NCI-H2227 treated with DMSO at 0.1 percent for 48 hours (cell line): ENCODE measurements around the gene PDPK1.
"Not testable (repeated sequence)": the region's sequence is repeated elsewhere in the genome, so short reads cannot be mapped to it uniquely, and the experiment has no call there.

Experiments
- DNase-seq: peaks from one replicate; lab custom pipeline; 2025; lab: John Stamatoyannopoulos, UW

PDPK1 gene

GRCh38 chr16:2540912-2541311, 3.1 kb downstream of the PDPK1 start:
- not testable (repeated sequence) for DNase-seq

- DNase-seq, result not testable (repeated sequence)
Observed at GRCh38 chr16:2541409-2541808, 3.6 kb downstream of the PDPK1 start.

- not testable (repeated sequence) for DNase-seq
Observed at GRCh38 chr16:2543771-2544170, 6.0 kb downstream of the PDPK1 start.

GRCh38 chr16:2550283-2550878, 12.6 kb downstream of the PDPK1 start:
- DNase-seq, result not testable (repeated sequence)

GRCh38 chr16:2551420-2551889, 13.6 kb downstream of the PDPK1 start:
- DNase-seq, result not testable (repeated sequence)

DNA sequence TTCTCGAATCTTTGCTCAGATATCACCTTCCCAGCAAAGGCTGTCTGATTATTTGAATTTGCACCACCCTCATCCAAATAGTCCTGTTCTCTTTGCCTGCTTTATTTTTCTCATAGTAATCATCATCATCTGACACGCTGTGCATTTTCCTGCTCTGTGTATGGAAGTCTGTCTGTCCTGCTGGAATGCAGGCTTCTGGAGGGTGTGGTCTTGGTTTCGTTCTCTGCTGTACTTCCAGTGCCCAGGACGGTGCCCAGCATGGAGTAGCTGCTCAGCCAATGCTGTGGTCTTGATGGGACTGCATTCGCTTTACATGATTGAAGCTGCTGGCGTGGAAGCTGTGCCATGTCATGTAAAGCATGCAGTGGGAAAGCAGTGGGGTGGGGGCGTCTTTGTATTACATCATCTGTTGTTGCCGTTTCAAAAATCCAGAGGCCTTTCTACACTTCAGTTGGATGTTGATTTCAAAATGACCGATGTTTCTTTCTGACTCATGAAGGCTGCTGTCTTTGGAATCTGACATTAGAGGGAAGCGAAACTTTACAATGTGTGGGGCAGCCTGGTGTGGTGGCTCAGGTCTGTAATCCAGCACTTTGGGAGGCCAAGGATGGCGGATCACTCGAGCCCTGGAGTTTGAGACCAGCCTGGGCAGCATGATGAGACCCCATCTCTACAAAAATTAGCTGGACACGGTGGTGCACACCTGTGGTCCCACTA, 17.0 kb downstream of the PDPK1 start:
- DNase-seq, result not testable (repeated sequence)

- not testable (repeated sequence) for DNase-seq
Observed at GRCh38 chr16:2557150-2557549, 19.3 kb downstream of the PDPK1 start.

GRCh38 chr16:2560131-2560797, 22.4 kb downstream of the PDPK1 start:
- not testable (repeated sequence) for DNase-seq

GRCh38 chr16:2560798-2561133, 22.9 kb downstream of the PDPK1 start:
- DNase-seq, result not testable (repeated sequence)

- DNase-seq, result not testable (repeated sequence)
Observed at GRCh38 chr16:2567506-2567905, 29.7 kb downstream of the PDPK1 start.

DNA sequence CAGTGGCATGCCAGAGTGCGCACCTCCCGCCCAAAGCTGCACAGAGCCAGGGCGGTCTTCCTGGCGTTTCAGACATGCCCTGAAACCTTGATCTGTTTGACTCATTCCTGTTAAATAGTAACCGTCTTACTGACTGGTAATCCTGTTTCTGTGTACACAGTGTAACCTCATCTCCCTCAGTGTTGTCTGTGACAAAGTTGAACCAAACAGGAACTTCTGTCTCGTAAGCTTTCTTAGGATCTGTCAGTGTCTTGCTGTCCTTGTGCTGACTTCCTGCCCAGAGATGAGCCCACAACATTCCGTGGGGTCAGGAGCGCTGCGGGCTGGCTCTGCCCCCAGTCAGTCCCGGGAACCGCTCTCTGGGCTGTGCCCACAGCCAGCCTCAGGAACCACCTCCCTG, 30.8 kb downstream of the PDPK1 start:
- DNase-seq, result not testable (repeated sequence)

GRCh38 chr16:2572704-2573103, 34.9 kb downstream of the PDPK1 start:
- DNase-seq, result not testable (repeated sequence)

GRCh38 chr16:2575839-2576238, 38.0 kb downstream of the PDPK1 start:
- not testable (repeated sequence) for DNase-seq

DNA sequence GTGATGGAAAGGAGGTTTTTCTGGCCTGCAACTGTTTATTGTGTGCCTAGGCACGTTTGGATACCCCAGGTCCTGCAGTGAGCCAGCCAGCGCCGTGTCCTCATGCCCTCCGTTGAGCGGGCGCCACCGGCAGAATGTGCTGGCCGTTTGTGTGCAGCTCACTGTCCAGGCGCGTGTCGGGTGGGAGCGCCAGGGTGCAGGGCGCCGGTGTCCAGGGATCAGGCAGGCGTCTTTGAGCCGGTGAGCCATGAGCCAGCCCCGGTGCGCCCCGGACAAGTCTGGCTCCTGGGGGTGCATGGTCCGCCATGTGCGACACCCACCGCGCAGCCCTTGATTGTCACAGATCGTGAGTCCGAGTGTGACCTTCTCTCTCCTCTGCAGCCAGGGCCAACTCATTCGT, 39.2 kb downstream of the PDPK1 start:
- DNase-seq, result not testable (repeated sequence)

- DNase-seq, result not testable (repeated sequence)
Observed at GRCh38 chr16:2578905-2579304, 41.1 kb downstream of the PDPK1 start.

DNA sequence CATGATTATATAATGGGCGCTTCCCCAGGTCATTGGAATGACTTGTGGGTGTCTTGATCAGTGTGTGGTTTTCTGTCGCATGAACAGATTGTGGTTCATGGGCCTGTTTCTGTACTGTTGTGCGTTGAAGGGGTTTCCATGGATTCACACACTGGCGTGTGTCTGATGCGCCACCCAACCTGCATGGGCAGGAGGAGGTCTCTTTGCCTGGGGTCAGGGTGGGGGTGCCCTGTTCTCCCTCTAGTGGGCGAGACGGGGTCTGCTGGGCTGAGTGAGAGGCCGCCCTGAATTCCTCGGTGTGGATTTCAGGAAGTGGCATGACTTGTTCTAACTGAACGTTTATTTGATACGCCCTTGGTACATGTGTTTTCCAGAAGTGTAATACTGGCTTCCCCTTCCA, 42.3 kb downstream of the PDPK1 start:
- DNase-seq, result not testable (repeated sequence)

DNA sequence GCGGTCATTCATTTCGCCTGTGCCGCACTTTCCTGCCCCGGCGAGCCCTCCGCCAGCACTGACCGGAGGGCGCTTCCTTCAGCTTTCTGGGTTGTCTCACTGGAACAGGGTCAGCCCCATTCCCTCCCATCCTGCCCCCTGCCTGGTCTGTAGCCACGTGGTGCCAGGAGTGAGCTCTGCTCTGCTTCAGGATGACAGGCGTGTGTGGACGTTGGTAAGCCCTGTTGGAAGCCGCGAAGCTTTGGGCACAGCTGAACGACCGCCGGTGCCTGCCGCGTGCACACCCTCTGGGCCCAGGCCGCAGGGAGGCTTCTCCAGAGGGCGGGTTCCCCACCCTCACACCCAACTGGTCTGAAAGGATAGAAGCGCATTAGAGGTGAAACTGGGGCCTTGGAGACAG, 43.0 kb downstream of the PDPK1 start:
- not testable (repeated sequence) for DNase-seq

GRCh38 chr16:2584729-2585650, 47.2 kb downstream of the PDPK1 start:
- no peak for DNase-seq

GRCh38 chr16:2585651-2586081, 47.8 kb downstream of the PDPK1 start:
- no peak for DNase-seq

DNA sequence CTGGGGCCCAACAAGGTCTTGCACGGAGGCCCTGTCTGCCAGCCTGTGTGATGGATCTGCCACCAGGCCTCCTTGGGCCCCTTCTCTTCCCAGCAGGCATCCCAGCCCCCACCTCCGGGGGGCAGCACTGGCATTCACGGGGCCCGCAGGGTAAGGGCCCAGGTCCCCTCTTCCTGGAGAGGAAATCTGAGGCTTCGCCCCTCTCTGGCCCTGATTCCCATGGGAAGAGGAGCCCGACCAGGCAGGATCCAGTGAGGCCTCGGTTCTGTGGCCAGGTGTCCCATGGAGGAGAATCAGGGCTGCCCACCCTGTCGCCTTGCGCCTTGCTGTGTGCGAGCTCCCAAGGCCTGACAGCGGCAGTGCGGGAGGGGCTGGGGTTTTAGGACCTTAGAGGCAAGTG, 48.4 kb downstream of the PDPK1 start:
- no peak for DNase-seq

DNA sequence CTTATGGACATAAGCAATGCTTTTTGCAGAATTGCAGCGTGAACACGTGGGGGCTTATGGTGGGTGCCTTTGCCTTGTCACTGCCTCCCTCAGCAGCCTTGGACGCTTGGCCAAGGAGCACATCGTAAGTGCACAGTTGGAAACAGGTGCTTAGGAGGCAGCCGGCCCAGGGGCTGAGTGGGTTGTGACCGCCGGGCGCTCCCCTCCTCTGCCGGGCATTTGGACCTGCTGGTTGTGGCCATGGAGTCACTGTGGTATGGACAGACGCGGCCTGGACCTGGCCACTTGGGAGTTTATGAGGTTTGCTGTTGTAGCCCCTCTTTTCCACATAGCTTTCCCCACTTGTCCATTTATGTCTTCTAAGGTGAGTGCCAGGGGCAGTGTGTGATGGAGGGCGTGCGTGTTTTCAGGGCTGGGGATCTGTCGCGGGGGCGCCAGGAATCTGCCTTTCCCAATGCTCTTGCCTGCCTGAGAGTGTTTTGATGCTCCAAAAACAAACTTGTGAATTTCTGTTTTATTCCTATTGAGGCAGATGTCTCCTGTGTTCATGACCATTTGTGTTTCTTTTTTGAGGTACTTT, 49.2 kb downstream of the PDPK1 start:
- no peak for DNase-seq
